Spleen (tissue), 7 donors: ENCODE results near the gene MAPKAP1.

ENCODE experiments used
- POLR2A ChIP-seq, 3 donors: fragments of 450-650 bp; IDR thresholded peaks; one replicate each; pipeline ENCODE4 v1.5.1; 2017; ENCODE audit warnings: antibody characterized with exemption in 3 of 3, mild to moderate bottlenecking in 1 of 3
- TF ChIP-seq, protein P1 (sequence below), 11 experiments: fragments of 200-600 bp in 7 of 11; fragments of 450-650 bp in 4 of 11; sonication (generic) in 4 of 11; IDR thresholded peaks in 8 of 11; conservative IDR thresholded peaks in 3 of 11; 1 replicate in 7 of 11; 2 replicates in 4 of 11; pipeline versions ENCODE4 v1.4.0 to v1.8.0; 2016 to 2021; ENCODE audit warnings: antibody characterized with exemption in 11 of 11, inconsistent platforms in 4 of 11, mild to moderate bottlenecking in 1 of 11
- donor health status: DM: no; HTN: no; CAD: no; lungs with moderate emphysema.
- donor health status: DM: no; HTN: no; CAD: no.
- donor health status: DM: no; HTN: no; CAD: no.

GRCh38 chr9:125574126-125574877 lies 132.7 kb downstream of the MAPKAP1 start:
- TF ChIP-seq, protein P1, sequence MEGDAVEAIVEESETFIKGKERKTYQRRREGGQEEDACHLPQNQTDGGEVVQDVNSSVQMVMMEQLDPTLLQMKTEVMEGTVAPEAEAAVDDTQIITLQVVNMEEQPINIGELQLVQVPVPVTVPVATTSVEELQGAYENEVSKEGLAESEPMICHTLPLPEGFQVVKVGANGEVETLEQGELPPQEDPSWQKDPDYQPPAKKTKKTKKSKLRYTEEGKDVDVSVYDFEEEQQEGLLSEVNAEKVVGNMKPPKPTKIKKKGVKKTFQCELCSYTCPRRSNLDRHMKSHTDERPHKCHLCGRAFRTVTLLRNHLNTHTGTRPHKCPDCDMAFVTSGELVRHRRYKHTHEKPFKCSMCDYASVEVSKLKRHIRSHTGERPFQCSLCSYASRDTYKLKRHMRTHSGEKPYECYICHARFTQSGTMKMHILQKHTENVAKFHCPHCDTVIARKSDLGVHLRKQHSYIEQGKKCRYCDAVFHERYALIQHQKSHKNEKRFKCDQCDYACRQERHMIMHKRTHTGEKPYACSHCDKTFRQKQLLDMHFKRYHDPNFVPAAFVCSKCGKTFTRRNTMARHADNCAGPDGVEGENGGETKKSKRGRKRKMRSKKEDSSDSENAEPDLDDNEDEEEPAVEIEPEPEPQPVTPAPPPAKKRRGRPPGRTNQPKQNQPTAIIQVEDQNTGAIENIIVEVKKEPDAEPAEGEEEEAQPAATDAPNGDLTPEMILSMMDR (IDR thresholded peaks at IDR 0.05 in 8 of 11, conservative IDR thresholded peaks at IDR 0.05 in 3 of 11): no peak
- TF ChIP-seq POLR2A (IDR thresholded peaks at IDR 0.05): no peak
